Measurements from ENCODE around the gene PPAN. TPM values are rescaled to one million over a fixed set of nuclear protein-coding genes. Genes with fewer than 3 reads are reported as not detected.

The PPAN gene
- total RNA-seq, 2 donors from 2014 or later = 21.6 to 53.8 TPM

- TF ChIP-seq, protein P1, sequence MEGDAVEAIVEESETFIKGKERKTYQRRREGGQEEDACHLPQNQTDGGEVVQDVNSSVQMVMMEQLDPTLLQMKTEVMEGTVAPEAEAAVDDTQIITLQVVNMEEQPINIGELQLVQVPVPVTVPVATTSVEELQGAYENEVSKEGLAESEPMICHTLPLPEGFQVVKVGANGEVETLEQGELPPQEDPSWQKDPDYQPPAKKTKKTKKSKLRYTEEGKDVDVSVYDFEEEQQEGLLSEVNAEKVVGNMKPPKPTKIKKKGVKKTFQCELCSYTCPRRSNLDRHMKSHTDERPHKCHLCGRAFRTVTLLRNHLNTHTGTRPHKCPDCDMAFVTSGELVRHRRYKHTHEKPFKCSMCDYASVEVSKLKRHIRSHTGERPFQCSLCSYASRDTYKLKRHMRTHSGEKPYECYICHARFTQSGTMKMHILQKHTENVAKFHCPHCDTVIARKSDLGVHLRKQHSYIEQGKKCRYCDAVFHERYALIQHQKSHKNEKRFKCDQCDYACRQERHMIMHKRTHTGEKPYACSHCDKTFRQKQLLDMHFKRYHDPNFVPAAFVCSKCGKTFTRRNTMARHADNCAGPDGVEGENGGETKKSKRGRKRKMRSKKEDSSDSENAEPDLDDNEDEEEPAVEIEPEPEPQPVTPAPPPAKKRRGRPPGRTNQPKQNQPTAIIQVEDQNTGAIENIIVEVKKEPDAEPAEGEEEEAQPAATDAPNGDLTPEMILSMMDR (IDR thresholded peaks at IDR 0.05) = no peak
- H3K9ac ChIP-seq (ENCODE audit: low read depth in 2 of 2, low read length in 2 of 2) = no peak overlapping the region
- H3K27ac ChIP-seq = no peak overlapping the region
- no peaks in the 10 kb centered on the region for H3K27me3 ChIP-seq
- no peaks in the 10 kb centered on the region for H3K4me1 ChIP-seq
- no peaks in the 10 kb centered on the region for H3K9me3 ChIP-seq
- no peak for DNase-seq
- intact Hi-C loops (cut with DNase I) = no loop called here
- H3K36me3 ChIP-seq = no peaks in the 10 kb centered on the region
- no peak overlapping the region for H3K4me3 ChIP-seq
Measured at GRCh38 chr19:10124429-10124828, 18.3 kb downstream of the PPAN start.

DNA sequence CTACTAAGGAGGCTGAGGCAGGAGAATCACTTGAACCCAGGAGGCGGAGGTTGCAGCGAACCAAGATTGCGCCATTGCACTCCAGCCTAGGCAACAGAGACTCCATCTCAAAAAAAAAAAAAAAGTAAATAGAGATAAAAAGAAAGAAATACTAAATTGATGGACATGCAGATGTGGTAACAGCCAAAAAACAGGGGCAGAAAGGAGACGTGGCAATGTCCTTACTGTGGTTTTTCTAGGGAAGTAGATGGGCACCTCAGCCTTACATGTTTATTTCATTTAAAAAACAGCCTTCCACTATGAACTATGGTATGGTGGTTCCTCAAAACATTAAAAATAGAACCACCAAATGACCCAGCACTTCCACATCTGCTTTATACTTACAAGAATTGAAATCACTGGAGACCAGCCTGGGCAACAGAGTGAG, 20.1 kb downstream of the PPAN start:
- no peaks in the 10 kb centered on the region for H3K4me1 ChIP-seq
- no peaks in the 10 kb centered on the region for H3K36me3 ChIP-seq
- no peak overlapping the region for H3K27ac ChIP-seq
- no peak for DNase-seq
- H3K9ac ChIP-seq (ENCODE audit: low read depth in 2 of 2, low read length in 2 of 2) = no peak overlapping the region
- H3K27me3 ChIP-seq = no peaks in the 10 kb centered on the region
- H3K9me3 ChIP-seq = no peaks in the 10 kb centered on the region
- intact Hi-C loops (cut with DNase I) = no loop called here
- no peak overlapping the region for H3K4me3 ChIP-seq
- TF ChIP-seq, protein P1 (IDR thresholded peaks at IDR 0.05) = no peak

DNA sequence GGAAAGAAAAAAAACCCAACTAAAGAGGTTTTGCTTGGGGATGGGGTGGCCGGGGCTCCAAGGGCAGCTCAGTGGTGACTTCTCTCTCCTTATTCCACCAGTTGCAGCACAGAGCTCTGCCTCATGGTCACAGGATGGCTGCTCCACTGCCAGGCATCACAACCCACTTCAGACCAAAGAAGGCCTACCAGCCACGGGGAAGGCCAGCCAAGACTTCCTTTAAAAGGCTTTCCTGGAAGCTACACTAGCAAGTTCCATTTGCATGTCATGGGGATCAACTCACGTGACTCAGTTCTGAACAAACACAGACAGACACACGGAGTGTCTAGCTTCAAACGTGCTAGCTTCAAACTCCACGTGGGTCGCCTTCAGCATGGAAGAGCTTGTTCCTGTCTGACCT, 26.7 kb downstream of the PPAN start:
- Histone ChIP-seq H3K27ac (no peak overlapping the region), H3K36me3 (peaks cover 2% of the 10 kb centered on the region), H3K9me3 (no peaks in the 10 kb centered on the region), H3K27me3 (no peaks in the 10 kb centered on the region), H3K4me1 (no peaks in the 10 kb centered on the region), H3K4me3 (no peak overlapping the region), H3K9ac (ENCODE audit: low read depth in 2 of 2, low read length in 2 of 2) (no peak overlapping the region)
- TF ChIP-seq, protein P1 (IDR thresholded peaks at IDR 0.05) = no peak
- intact Hi-C loops (cut with DNase I) = no loop called here
- no peak for DNase-seq

- Histone ChIP-seq H3K36me3 (peaks cover 2% of the 10 kb centered on the region), H3K27ac (no peak overlapping the region), H3K27me3 (no peaks in the 10 kb centered on the region), H3K9me3 (no peaks in the 10 kb centered on the region), H3K4me1 (no peaks in the 10 kb centered on the region), H3K9ac (ENCODE audit: low read depth in 2 of 2, low read length in 2 of 2) (no peak overlapping the region), H3K4me3 (no peak overlapping the region)
- intact Hi-C loops (cut with DNase I) = no loop called here
- TF ChIP-seq, protein P1 (IDR thresholded peaks at IDR 0.05) = no peak
- no peak for DNase-seq
Measured at GRCh38 chr19:10133596-10133995, 27.4 kb downstream of the PPAN start.

GRCh38 chr19:10134040-10134439, 27.9 kb downstream of the PPAN start:
- intact Hi-C loops (cut with DNase I) = no loop called here
- H3K27ac ChIP-seq = no peak overlapping the region
- no peak overlapping the region for H3K9ac ChIP-seq (ENCODE audit: low read depth in 2 of 2, low read length in 2 of 2)
- no peaks in the 10 kb centered on the region for H3K9me3 ChIP-seq
- H3K4me3 ChIP-seq = no peak overlapping the region
- TF ChIP-seq, protein P1 (IDR thresholded peaks at IDR 0.05) = no peak
- H3K27me3 ChIP-seq = no peaks in the 10 kb centered on the region
- H3K36me3 ChIP-seq = peaks cover 3% of the 10 kb centered on the region
- H3K4me1 ChIP-seq = no peaks in the 10 kb centered on the region
- DNase-seq = no peak
